PC-3 (cell line): Measurements from ENCODE around the gene MXRA7.

Source experiments
- EZH2phosphoT487 ChIP-seq: fragments of 300-600 bp; sonication (generic); IDR thresholded peaks from 2 replicates; pipeline ENCODE4 v1.6.1; 2018; ENCODE audit warnings: mild to moderate bottlenecking, antibody characterized with exemption, low read length, borderline replicate concordance
- TF ChIP-seq, protein P1 (sequence below): fragments of 300-600 bp; sonication (generic); conservative IDR thresholded peaks from 2 replicates; pipeline ENCODE4 v1.5.1; 2017; ENCODE audit warnings: antibody characterized with exemption, low read depth, mild to moderate bottlenecking, low read length

DNA sequence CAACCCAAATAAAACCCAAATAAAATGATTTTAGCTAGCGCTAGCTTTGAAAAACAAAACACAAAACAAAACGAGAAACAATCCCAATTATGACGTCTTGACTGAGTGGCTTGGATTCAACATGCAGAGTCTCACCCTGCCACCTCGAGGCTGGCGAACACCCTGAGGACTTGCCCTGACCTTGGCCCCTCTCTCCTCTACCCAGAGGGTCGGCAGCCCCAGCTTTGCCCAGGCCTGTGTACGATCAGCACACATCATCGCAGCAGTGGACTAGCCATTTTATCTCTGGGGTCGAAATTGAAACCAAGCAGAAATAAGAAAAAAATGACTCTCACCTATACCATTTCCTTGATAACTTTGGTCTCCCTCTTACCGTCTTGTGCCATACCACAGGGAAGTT, 10.7 kb upstream of the MXRA7 start:
- TF ChIP-seq, protein P1, sequence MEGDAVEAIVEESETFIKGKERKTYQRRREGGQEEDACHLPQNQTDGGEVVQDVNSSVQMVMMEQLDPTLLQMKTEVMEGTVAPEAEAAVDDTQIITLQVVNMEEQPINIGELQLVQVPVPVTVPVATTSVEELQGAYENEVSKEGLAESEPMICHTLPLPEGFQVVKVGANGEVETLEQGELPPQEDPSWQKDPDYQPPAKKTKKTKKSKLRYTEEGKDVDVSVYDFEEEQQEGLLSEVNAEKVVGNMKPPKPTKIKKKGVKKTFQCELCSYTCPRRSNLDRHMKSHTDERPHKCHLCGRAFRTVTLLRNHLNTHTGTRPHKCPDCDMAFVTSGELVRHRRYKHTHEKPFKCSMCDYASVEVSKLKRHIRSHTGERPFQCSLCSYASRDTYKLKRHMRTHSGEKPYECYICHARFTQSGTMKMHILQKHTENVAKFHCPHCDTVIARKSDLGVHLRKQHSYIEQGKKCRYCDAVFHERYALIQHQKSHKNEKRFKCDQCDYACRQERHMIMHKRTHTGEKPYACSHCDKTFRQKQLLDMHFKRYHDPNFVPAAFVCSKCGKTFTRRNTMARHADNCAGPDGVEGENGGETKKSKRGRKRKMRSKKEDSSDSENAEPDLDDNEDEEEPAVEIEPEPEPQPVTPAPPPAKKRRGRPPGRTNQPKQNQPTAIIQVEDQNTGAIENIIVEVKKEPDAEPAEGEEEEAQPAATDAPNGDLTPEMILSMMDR = no peak
- TF ChIP-seq EZH2phosphoT487 = no peak
